ENCODE results near the gene SUMO4. TPM values are rescaled to one million over a fixed set of nuclear protein-coding genes. Genes with fewer than 3 reads are reported as not detected.

Gene SUMO4
- total and polyA plus RNA-seq, 10 of the 15 experiments (the other 5 are each of a cell fraction or from before 2014, with no cell fraction given), result 0.07 to 5.3 (median 1.0) TPM; not detected in 1

- ATAC-seq (no peak), FAIRE-seq (no peak), DNase-seq (ENCODE audit: low read depth, low spot score) (no peak)
- TF ChIP-seq BRCA1 (IDR thresholded peaks at IDR 0.05; ENCODE audit: low read depth, low read length) (no peak), CBX5 (IDR thresholded peaks at IDR 0.05; ENCODE audit: low read depth) (no peak), TCF3 (IDR thresholded peaks at IDR 0.05; ENCODE audit: borderline replicate concordance, insufficient read depth, low read depth, low read length) (no peak), MXI1 (IDR thresholded peaks at IDR 0.05; ENCODE audit: low read depth, low read length) (no peak), SIX5 (IDR thresholded peaks at IDR 0.05; ENCODE audit: low read depth, low read length, severe bottlenecking) (no peak), JUND (IDR thresholded peaks at IDR 0.05; ENCODE audit: low read depth, low read length) (no peak), HCFC1 (IDR thresholded peaks at IDR 0.05; ENCODE audit: low read length) (no peak), RB1 (IDR thresholded peaks at IDR 0.05; ENCODE audit: borderline replicate concordance) (no peak), MEF2A (IDR thresholded peaks at IDR 0.05; ENCODE audit: insufficient read depth, low read depth, low read length) (no peak), CREB1 (IDR thresholded peaks at IDR 0.05; ENCODE audit: low read depth) (no peak), FOXK2 (IDR thresholded peaks at IDR 0.05) (no peak), MTA3 (IDR thresholded peaks at IDR 0.05; ENCODE audit: borderline replicate concordance, low read length) (no peak), NFXL1 (IDR thresholded peaks at IDR 0.05; ENCODE audit: borderline replicate concordance) (no peak)
- TF ChIP-seq, protein P1, sequence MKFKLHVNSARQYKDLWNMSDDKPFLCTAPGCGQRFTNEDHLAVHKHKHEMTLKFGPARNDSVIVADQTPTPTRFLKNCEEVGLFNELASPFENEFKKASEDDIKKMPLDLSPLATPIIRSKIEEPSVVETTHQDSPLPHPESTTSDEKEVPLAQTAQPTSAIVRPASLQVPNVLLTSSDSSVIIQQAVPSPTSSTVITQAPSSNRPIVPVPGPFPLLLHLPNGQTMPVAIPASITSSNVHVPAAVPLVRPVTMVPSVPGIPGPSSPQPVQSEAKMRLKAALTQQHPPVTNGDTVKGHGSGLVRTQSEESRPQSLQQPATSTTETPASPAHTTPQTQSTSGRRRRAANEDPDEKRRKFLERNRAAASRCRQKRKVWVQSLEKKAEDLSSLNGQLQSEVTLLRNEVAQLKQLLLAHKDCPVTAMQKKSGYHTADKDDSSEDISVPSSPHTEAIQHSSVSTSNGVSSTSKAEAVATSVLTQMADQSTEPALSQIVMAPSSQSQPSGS (IDR thresholded peaks at IDR 0.05; ENCODE audit: low read length), result no peak
- TF ChIP-seq, protein P2, sequence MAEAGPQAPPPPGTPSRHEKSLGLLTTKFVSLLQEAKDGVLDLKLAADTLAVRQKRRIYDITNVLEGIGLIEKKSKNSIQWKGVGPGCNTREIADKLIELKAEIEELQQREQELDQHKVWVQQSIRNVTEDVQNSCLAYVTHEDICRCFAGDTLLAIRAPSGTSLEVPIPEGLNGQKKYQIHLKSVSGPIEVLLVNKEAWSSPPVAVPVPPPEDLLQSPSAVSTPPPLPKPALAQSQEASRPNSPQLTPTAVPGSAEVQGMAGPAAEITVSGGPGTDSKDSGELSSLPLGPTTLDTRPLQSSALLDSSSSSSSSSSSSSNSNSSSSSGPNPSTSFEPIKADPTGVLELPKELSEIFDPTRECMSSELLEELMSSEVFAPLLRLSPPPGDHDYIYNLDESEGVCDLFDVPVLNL (IDR thresholded peaks at IDR 0.05; ENCODE audit: low read depth, low read length), result no peak
- ChIA-PET POLR2A (no interaction called here), SMC1A (ENCODE audit: uncharacterized antibody, unreplicated experiment) (interaction anchor here (0.7 to 3.7 kb wide), 5 partner anchors 10 to 132 kb away, joined by 3 to 17 read pairs (median 5); no protein-coding TSS in a partner anchor), CTCF (interaction anchor here (0.9 kb wide), 1 partner anchor 35 kb away, joined by 4 read pairs; no protein-coding TSS in a partner anchor), RAD21 (ENCODE audit: unreplicated experiment) (no interaction called here)
- intact Hi-C loops (cut with micrococcal nuclease; ENCODE audit: unreplicated experiment) (no loop called here), in situ Hi-C loops (cut with MboI) (no loop called here)
- H3K36me3 ChIP-seq (ENCODE audit: control insufficient read depth in 2 of 2, insufficient read depth in 2 of 2, low read length in 1 of 2), result peaks cover 5 to 9% of the 10 kb centered on the region in 2 experiments; a peak in 3 of 4 replicates
- no peak overlapping the region for H3K4me2 ChIP-seq (ENCODE audit: control insufficient read depth, insufficient read depth)
- H3K9ac ChIP-seq (ENCODE audit: control insufficient read depth, insufficient read depth, low read length), result no peak overlapping the region
- H2AFZ ChIP-seq (ENCODE audit: control insufficient read depth, low read depth, low read length), result no peak overlapping the region
- no peak overlapping the region for H3K4me3 ChIP-seq
- H3K9me3 ChIP-seq (replicated peaks; ENCODE audit: control insufficient read depth, insufficient read depth, low read length), result peaks cover 17% of the 10 kb centered on the region
- H3K4me1 ChIP-seq (ENCODE audit: control insufficient read depth, insufficient read depth, low read length), result no peaks in the 10 kb centered on the region; the same call in 1 of the 2 replicates
- no peaks in the 10 kb centered on the region for H4K20me1 ChIP-seq (ENCODE audit: control insufficient read depth, insufficient read depth)
- WGBS (ENCODE audit: insufficient coverage, insufficient replicate concordance, low lambda C conversion rate, missing lambda C conversion rate), result 94% methylated on average over 5 of the region's 5 CpGs
- no peaks in the 10 kb centered on the region for H3K27me3 ChIP-seq (replicated peaks in 1 of 2; ENCODE audit: control insufficient read depth in 2 of 2, insufficient read depth in 2 of 2, low read length in 1 of 2)
- BruUV-seq (replicated peaks), result no TSS peak
- H3K79me2 ChIP-seq (ENCODE audit: control insufficient read depth, insufficient read depth, low read length), result peaks cover 7% of the 10 kb centered on the region
- H3K27ac ChIP-seq (ENCODE audit: control insufficient read depth, insufficient read depth), result no peak overlapping the region
These were observed 13.9 kb upstream of the SUMO4 start for GRCh38 chr6:149385998-149386646.
